ENCODE results near the gene TNFRSF1B.

The TNFRSF1B gene

GRCh38 chr1:12155328-12155727 lies 11.5 kb upstream of the TNFRSF1B start:
- in situ Hi-C loops (cut with MboI; ENCODE audit: low sequenced_read_pairs), result no loop called here

GRCh38 chr1:12157366-12158231 lies 9.2 kb upstream of the TNFRSF1B start:
- in situ Hi-C loops (cut with MboI; ENCODE audit: low sequenced_read_pairs), result no loop called here

DNA sequence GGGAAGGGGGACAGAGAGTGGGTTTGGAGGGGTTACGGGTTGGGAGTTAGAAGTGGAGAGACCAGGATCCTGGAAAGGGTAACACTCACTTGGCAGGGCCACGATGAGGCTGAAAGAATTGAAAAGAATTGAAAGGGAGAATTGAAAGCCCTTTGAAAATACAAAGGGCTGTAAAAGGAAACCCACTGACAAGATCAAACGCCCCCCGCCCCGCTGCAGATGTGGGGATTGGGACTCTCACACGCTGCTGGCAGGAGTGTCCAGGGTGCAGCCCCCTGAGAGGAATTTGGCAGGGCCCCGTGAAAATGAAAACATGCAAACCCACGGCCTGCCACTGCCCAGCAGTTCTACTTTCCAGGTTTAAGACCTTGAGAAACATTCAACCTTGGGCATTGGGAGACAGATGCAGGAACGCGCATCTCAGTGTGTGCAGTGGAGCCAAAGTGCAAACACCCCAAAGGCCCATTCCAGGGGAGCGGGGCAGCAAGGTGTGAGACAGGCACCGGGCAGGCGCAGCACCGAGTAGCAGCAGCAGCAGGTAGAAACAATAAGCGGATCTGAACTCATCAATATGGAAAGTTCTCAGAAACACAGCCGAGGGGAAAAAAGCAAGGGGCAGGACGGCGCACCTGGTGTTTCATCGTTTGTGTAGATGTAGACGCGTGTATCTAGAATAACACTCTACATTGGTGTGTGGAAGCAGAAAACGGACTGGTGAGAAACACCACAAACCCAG lies 8.3 kb upstream of the TNFRSF1B start:
- in situ Hi-C loops (cut with MboI; ENCODE audit: low sequenced_read_pairs), result no loop called here

- in situ Hi-C loops (cut with MboI; ENCODE audit: low sequenced_read_pairs), result no loop called here
Measured at GRCh38 chr1:12159816-12160215, 7.0 kb upstream of the TNFRSF1B start.

GRCh38 chr1:12161324-12161661 lies 5.5 kb upstream of the TNFRSF1B start:
- in situ Hi-C loops (cut with MboI; ENCODE audit: low sequenced_read_pairs), result no loop called here

GRCh38 chr1:12161662-12162458 lies 4.9 kb upstream of the TNFRSF1B start:
- in situ Hi-C loops (cut with MboI; ENCODE audit: low sequenced_read_pairs), result no loop called here

- in situ Hi-C loops (cut with MboI; ENCODE audit: low sequenced_read_pairs), result no loop called here
Measured at GRCh38 chr1:12162459-12163137, 4.2 kb upstream of the TNFRSF1B start.

DNA sequence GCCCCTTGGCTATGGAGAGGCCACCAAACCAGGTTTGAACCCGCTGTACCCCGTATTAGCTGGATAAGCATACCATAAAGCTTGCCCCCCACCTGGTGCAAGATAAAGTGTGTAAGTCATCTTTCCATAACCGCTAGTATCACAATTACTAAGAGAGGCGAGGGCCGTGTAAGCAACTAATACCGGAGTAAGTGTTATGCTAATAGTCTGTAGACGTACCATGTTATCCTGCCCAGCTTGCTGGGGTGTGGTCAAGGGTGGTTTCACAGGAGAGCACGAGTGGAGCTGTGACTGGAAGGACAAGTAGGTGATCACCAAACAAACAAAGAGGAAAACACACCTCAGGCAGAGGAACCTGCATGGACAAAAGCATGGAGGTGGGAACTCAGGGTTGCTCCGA lies 3.6 kb upstream of the TNFRSF1B start:
- in situ Hi-C loops (cut with MboI; ENCODE audit: low sequenced_read_pairs), result no loop called here

DNA sequence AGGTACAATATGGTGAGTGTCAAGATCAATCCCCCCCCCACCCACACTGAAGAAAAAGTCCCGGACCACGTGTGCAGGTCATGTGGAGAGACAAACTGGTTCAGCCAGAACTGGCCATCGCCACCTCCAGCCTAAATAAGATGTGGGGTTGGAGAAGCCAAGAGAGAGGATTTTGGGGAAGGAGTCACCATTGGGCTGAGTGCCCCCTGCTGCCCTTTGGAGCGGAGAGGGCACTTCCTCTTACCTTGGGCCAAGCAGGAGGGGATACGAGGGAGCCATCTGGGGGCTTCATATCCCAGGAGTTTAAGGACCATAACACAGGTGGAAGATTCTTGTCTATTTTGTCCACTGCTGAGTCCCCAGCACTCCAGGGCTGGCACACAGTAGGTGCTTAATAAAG lies 2.6 kb upstream of the TNFRSF1B start:
- in situ Hi-C loops (cut with MboI; ENCODE audit: low sequenced_read_pairs), result no loop called here

GRCh38 chr1:12165342-12165741 lies 1.4 kb upstream of the TNFRSF1B start:
- in situ Hi-C loops (cut with MboI; ENCODE audit: low sequenced_read_pairs), result no loop called here

- in situ Hi-C loops (cut with MboI; ENCODE audit: low sequenced_read_pairs), result no loop called here
Measured at GRCh38 chr1:12167493-12168429, 970 bp downstream of the TNFRSF1B start.

- in situ Hi-C loops (cut with MboI; ENCODE audit: low sequenced_read_pairs), result no loop called here
Measured at GRCh38 chr1:12168451-12169160, 1.8 kb downstream of the TNFRSF1B start.

GRCh38 chr1:12169442-12170135 lies 2.8 kb downstream of the TNFRSF1B start:
- in situ Hi-C loops (cut with MboI; ENCODE audit: low sequenced_read_pairs), result no loop called here

- in situ Hi-C loops (cut with MboI; ENCODE audit: low sequenced_read_pairs), result no loop called here
Measured at GRCh38 chr1:12170263-12170671, 3.5 kb downstream of the TNFRSF1B start.

DNA sequence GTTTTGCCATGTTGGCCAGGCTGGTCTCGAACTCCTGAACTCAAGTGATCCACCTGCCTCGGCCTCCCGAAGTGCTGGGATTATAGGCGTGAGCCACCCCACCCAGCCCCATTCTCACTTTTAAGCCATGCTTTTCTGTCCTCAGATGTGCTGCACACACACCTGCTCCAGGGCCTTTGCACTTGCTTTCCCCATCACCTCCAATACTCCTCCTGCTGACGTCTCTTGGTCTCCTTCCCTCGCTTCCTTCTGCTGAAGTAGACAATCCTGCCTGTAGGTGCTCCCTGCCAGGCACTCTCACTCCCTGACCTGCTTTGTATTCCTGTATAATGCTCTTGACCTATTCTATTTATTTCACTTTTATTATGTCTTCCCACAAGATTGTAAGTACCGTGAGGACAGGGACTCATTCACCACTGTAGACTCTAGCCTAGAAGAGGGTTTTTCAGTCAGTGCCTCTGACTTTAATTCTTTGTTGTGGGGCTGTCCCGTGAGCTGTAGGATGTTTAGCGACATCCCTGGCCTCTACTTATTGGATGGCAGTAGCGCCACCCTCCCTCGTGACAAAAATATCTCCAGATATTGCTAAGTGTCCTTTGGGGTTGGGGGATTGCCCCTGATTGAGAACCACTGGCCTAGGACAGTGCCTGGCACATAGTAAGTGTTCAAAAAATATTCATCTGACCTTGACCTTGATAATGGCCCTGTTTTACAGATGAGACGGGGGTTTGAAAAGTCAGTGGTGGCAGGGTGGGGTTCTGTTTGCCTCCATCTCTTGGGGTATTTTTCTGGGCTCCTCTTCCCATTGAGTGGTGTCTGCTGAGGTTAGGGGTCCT lies 4.6 kb downstream of the TNFRSF1B start:
- in situ Hi-C loops (cut with MboI; ENCODE audit: low sequenced_read_pairs), result no loop called here

DNA sequence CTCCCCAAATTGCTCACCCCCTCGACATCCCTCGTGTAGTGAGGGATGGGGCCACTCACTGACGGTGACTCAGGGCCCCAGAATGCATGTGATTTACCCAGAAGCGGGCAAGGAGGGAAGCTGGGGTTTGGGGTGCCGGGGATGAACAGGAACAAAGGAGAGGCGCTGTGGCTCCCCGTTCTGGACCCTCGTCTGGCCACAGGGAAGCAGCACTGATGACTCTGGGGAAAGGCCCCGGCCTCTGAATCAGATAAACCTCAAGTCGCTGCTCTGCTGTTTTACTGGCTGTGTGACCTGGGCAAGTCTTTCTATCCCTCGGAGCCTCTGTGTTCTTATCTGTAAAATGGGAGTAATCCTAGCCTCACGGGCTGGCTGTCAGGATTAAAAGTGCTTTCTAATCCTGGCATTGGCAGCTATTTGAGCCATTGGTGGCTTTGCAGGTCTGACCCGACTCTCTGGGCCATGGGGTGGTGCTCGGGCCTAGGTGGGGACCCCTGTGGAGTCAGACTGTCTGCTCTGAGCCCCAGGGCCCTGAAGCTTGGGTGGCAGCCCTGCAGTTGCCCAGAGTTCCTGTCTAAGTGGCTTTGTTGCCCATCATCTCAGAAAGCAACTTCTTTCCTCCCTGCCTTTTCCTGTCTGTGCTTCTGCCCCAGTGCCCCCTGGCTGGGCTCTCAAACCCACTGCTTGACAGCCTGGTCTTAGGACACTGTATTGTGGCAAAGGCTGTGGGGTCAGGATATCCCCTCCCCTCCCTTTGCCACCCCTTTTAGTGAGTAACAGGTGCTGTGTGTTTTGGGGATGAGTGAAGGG lies 5.5 kb downstream of the TNFRSF1B start:
- in situ Hi-C loops (cut with MboI; ENCODE audit: low sequenced_read_pairs), result no loop called here

GRCh38 chr1:12173041-12173509 lies 6.3 kb downstream of the TNFRSF1B start:
- in situ Hi-C loops (cut with MboI; ENCODE audit: low sequenced_read_pairs), result no loop called here
